GM12878 (cell line): ENCODE results near the gene ANO1. TPM values are rescaled to one million over a fixed set of nuclear protein-coding genes. Genes with fewer than 3 reads are reported as not detected.

Source experiments
- ATAC-seq: fragments of 200-7000 bp; cut with Tn5 transposase; 3 replicates; pipeline ENCODE4 v1.9.1; 2020; ENCODE audit warnings: mild to moderate bottlenecking, moderate library complexity
- BruUV-seq: library from RNA; stranded (reverse); fragments of 400-500 nt; replicated peaks from 2 replicates; lab custom pipeline; 2021; lab: Mats Ljungman, UMichigan
- CTCF ChIA-PET: fragments of 300-600 bp; sonication (Branson Sonifier 250); formaldehyde crosslinking; extraction: SDS; loops from one replicate; lab custom pipeline; 2021; ENCODE audit warnings: inconsistent platforms; lab: Yijun Ruan, JAX
- POLR2A ChIA-PET: fragments of 350-600 bp; formaldehyde crosslinking; extraction: SDS; loops from one replicate; lab custom pipeline; 2021; ENCODE audit warnings: inconsistent platforms; lab: Charles Lee
- RAD21 ChIA-PET: fragments of 300-600 bp; sonication (Branson Sonifier 250); formaldehyde crosslinking; loops from one replicate; lab custom pipeline; 2023; ENCODE audit warnings: antibody characterized with exemption; ENCODE audit not compliant: unreplicated experiment; lab: Charles Lee
- SMC1A ChIA-PET: fragments of 300-600 bp; sonication (Branson Sonifier 250); formaldehyde crosslinking; loops from one replicate; lab custom pipeline; 2023; ENCODE audit not compliant: unreplicated experiment, uncharacterized antibody; lab: Charles Lee
- DNase-seq: peaks from one replicate; pipeline ENCODE4 v3.0.0-alpha.2; 2011; ENCODE audit warnings: low read depth, low spot score
- FAIRE-seq: peaks from 3 replicates; lab custom pipeline; 2011; peaks lifted over from hg19 to GRCh38; lab: Jason Lieb, UNC
- H2AFZ ChIP-seq: 2 replicates; pipeline ENCODE4 v1.6.0; 2011; ENCODE audit warnings: low read depth, low read length, control low read depth; ENCODE audit not compliant: control insufficient read depth
- H3K27ac ChIP-seq: 2 replicates; pipeline ENCODE4 v1.5.1; 2011; ENCODE audit warnings: control low read depth; ENCODE audit not compliant: control insufficient read depth, insufficient read depth
- H3K27me3 ChIP-seq, 2 experiments: replicated peaks in 1 of 2; 2 replicates each; pipeline versions ENCODE4 v1.6.0 to v1.6.1; 2011; ENCODE audit warnings: low read length in 1 of 2; ENCODE audit not compliant: control insufficient read depth in 2 of 2, insufficient read depth in 2 of 2
- H3K36me3 ChIP-seq, 2 experiments: 2 replicates each; pipeline ENCODE4 v1.5.1; 2011; ENCODE audit warnings: low read length in 1 of 2; ENCODE audit not compliant: control insufficient read depth in 2 of 2, insufficient read depth in 2 of 2
- H3K4me1 ChIP-seq: 2 replicates; pipeline ENCODE4 v1.6.1; 2011; ENCODE audit warnings: mild to moderate bottlenecking, low read length, moderate library complexity, mixed read lengths; ENCODE audit not compliant: control insufficient read depth, insufficient read depth
- H3K4me2 ChIP-seq: 2 replicates; pipeline ENCODE4 v1.6.0; 2011; ENCODE audit warnings: control low read depth; ENCODE audit not compliant: control insufficient read depth, insufficient read depth
- H3K4me3 ChIP-seq: fragments of 200-600 bp; sonication (generic); 2 replicates; pipeline ENCODE4 v1.5.1; 2016
- H3K79me2 ChIP-seq: 2 replicates; pipeline ENCODE4 v1.6.0; 2011; ENCODE audit warnings: low read length; ENCODE audit not compliant: control insufficient read depth, insufficient read depth
- H3K9ac ChIP-seq: 2 replicates; pipeline ENCODE4 v1.8.0; 2011; ENCODE audit warnings: low read length, control low read depth, mixed read lengths; ENCODE audit not compliant: control insufficient read depth, insufficient read depth
- H3K9me3 ChIP-seq: replicated peaks from 3 replicates; pipeline ENCODE4 v1.5.1; 2011; ENCODE audit warnings: mild to moderate bottlenecking, low read length; ENCODE audit not compliant: control insufficient read depth, insufficient read depth
- H4K20me1 ChIP-seq: 2 replicates; pipeline ENCODE4 v1.6.0; 2011; ENCODE audit not compliant: control insufficient read depth, insufficient read depth
- BMI1 ChIP-seq: fragments of 450-650 bp; IDR thresholded peaks from 2 replicates; pipeline ENCODE4 v1.6.1; 2016; ENCODE audit warnings: mild to moderate bottlenecking, moderate library complexity, borderline replicate concordance
- HDGF ChIP-seq: fragments of 450-650 bp; IDR thresholded peaks from 2 replicates; pipeline ENCODE4 v1.6.1; 2016; ENCODE audit warnings: antibody characterized with exemption
- NFYB ChIP-seq: IDR thresholded peaks from 2 replicates; pipeline ENCODE4 v1.6.1; 2011; ENCODE audit warnings: low read depth, mild to moderate bottlenecking, low read length, improper control_type of control experiment, moderate library complexity; ENCODE audit not compliant: insufficient read depth
- PML ChIP-seq: IDR thresholded peaks from 2 replicates; pipeline ENCODE4 v1.6.1; 2012; ENCODE audit warnings: low read length, inconsistent platforms
- SMARCA5 ChIP-seq: fragments of 450-650 bp; IDR thresholded peaks from 2 replicates; pipeline ENCODE4 v1.6.1; 2017; ENCODE audit warnings: mild to moderate bottlenecking
- TCF12 ChIP-seq: IDR thresholded peaks from 2 replicates; pipeline ENCODE4 v1.6.1; 2011; ENCODE audit warnings: low read depth, mild to moderate bottlenecking, low read length
- WGBS: methylation state at CpG from one replicate; pipeline ENCODE4 v1.1.6; 2016; ENCODE audit warnings: low lambda C conversion rate; ENCODE audit not compliant: insufficient replicate concordance, insufficient coverage; ENCODE audit errors: missing lambda C conversion rate; 5-methylcytosine and 5-hydroxymethylcytosine counted together
- in situ Hi-C: fragments of 300-500 bp; cut with MboI; formaldehyde crosslinking; loops from 9 replicates; pipeline ENCODE4 v1.14.3; 2018; ENCODE audit warnings: mixed read lengths
- intact Hi-C: fragments of 100-400 bp; cut with micrococcal nuclease; formaldehyde crosslinking; loops from one replicate; pipeline ENCODE4 v1.14.2; 2022; ENCODE audit not compliant: unreplicated experiment
- polyA plus RNA-seq, 11 experiments: library from polyadenylated mRNA; depleted of rRNA in 4 of 11; unstranded in 6 of 11; stranded (reverse) in 5 of 11; fragments of >200 nt; fragmentation: Nextera tagmentation in 4 of 11; fragmentation: Illumina TruSeq in 1 of 11; extraction: Ambion mirVana in 4 of 11; extraction: Trizol in 1 of 11; gene quantifications; 1 replicate in 1 of 11; 2 replicates in 10 of 11; pipeline versions ENCODE4 v1.2.1 to v1.2.3, GENCODE V29; 2011 to 2016; ENCODE audit warnings: inconsistent platforms in 2 of 11, missing spikeins in 2 of 11, low read depth in 1 of 11
- total RNA-seq, 4 experiments: library from RNA; depleted of rRNA in 3 of 4; stranded (reverse); fragments of >200 nt in 3 of 4; fragmentation: Illumina TruSeq in 1 of 4; extraction: Trizol in 1 of 4; gene quantifications; 2 replicates each; pipeline versions ENCODE4 v1.2.1 to v1.2.3, GENCODE V29; 2013 to 2021
- TF ChIP-seq, protein P1 (sequence below): fragments of 450-650 bp; IDR thresholded peaks from 2 replicates; pipeline ENCODE4 v1.6.1; 2017; ENCODE audit warnings: mild to moderate bottlenecking, low read depth, inconsistent platforms; ENCODE audit not compliant: poor library complexity, severe bottlenecking
- TF ChIP-seq, protein P2 (sequence below): fragments of 450-650 bp; IDR thresholded peaks from 2 replicates; pipeline ENCODE4 v1.6.1; 2017; ENCODE audit warnings: low read depth, mild to moderate bottlenecking, moderate library complexity
- TF ChIP-seq, protein P3 (sequence below): IDR thresholded peaks from 2 replicates; pipeline ENCODE4 v1.6.1; 2011; ENCODE audit warnings: mild to moderate bottlenecking, low read depth, low read length, moderate library complexity; ENCODE audit not compliant: insufficient replicate concordance

The ANO1 gene
- total and polyA plus RNA-seq, 10 of the 15 experiments (the other 5 are each of a cell fraction or from before 2014, with no cell fraction given): 0.01 to 0.38 (median 0.06) TPM; not detected in 7

DNA sequence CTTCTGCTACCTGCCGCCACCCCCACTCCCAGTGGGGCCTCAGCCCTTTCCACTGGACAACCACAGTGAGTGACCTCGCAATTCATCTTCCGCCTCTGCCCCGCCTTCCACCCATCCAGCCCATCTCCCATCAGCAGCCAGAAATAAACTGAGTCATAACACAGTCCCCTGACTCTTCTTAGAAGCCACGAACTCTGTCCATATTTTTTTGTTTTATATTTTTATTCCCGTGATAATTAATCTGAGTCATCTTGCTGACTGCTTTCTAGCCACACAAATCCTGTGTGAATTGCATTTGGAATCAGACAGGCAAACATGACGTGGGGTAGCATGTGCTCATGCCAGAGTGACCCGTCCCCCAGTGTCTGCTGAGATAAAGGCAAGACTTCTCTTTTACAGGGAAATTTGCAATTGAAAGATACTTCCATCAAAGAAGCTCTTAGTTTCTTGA, 132.0 kb downstream of the ANO1 start:
- ChIA-PET POLR2A (no interaction called here), SMC1A (no interaction called here), RAD21 (no interaction called here), CTCF (no interaction called here)
- Histone ChIP-seq H3K79me2 (peaks cover 7% of the 10 kb centered on the region), H3K36me3 (peaks cover 7 to 13% of the 10 kb centered on the region in 2 experiments), H2AFZ (no peak overlapping the region), H4K20me1 (peaks cover 6% of the 10 kb centered on the region; the same call in 1 of the 2 replicates), H3K4me2 (no peak overlapping the region), H3K4me3 (no peak overlapping the region), H3K4me1 (no peaks in the 10 kb centered on the region), H3K27me3 (no peaks in the 10 kb centered on the region), H3K27ac (no peak overlapping the region), H3K9ac (no peak overlapping the region), H3K9me3 (no peaks in the 10 kb centered on the region)
- in situ Hi-C loops (no loop called here), intact Hi-C loops (no loop called here)
- 74% methylated on average over 8 of the region's 8 CpGs for WGBS
- DNase-seq: no peak
- FAIRE-seq: no peak
- no TSS peak for BruUV-seq
- no peak for ATAC-seq
- no peak for TF ChIP-seq BMI1
- TF ChIP-seq, protein P1, sequence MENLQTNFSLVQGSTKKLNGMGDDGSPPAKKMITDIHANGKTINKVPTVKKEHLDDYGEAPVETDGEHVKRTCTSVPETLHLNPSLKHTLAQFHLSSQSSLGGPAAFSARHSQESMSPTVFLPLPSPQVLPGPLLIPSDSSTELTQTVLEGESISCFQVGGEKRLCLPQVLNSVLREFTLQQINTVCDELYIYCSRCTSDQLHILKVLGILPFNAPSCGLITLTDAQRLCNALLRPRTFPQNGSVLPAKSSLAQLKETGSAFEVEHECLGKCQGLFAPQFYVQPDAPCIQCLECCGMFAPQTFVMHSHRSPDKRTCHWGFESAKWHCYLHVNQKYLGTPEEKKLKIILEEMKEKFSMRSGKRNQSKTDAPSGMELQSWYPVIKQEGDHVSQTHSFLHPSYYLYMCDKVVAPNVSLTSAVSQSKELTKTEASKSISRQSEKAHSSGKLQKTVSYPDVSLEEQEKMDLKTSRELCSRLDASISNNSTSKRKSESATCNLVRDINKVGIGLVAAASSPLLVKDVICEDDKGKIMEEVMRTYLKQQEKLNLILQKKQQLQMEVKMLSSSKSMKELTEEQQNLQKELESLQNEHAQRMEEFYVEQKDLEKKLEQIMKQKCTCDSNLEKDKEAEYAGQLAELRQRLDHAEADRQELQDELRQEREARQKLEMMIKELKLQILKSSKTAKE: no peak
- TF ChIP-seq, protein P2, sequence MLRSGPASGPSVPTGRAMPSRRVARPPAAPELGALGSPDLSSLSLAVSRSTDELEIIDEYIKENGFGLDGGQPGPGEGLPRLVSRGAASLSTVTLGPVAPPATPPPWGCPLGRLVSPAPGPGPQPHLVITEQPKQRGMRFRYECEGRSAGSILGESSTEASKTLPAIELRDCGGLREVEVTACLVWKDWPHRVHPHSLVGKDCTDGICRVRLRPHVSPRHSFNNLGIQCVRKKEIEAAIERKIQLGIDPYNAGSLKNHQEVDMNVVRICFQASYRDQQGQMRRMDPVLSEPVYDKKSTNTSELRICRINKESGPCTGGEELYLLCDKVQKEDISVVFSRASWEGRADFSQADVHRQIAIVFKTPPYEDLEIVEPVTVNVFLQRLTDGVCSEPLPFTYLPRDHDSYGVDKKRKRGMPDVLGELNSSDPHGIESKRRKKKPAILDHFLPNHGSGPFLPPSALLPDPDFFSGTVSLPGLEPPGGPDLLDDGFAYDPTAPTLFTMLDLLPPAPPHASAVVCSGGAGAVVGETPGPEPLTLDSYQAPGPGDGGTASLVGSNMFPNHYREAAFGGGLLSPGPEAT: no peak
- TF ChIP-seq TCF12: no peak
- TF ChIP-seq, protein P3, sequence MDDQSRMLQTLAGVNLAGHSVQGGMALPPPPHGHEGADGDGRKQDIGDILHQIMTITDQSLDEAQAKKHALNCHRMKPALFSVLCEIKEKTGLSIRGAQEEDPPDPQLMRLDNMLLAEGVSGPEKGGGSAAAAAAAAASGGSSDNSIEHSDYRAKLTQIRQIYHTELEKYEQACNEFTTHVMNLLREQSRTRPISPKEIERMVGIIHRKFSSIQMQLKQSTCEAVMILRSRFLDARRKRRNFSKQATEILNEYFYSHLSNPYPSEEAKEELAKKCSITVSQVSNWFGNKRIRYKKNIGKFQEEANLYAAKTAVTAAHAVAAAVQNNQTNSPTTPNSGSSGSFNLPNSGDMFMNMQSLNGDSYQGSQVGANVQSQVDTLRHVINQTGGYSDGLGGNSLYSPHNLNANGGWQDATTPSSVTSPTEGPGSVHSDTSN: no peak
- TF ChIP-seq PML: no peak
- TF ChIP-seq HDGF: no peak
- no peak for TF ChIP-seq SMARCA5
- no peak for TF ChIP-seq NFYB
